Measurements from ENCODE around the gene EFNA1.

Gene EFNA1, protein sequence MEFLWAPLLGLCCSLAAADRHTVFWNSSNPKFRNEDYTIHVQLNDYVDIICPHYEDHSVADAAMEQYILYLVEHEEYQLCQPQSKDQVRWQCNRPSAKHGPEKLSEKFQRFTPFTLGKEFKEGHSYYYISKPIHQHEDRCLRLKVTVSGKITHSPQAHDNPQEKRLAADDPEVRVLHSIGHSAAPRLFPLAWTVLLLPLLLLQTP

DNA sequence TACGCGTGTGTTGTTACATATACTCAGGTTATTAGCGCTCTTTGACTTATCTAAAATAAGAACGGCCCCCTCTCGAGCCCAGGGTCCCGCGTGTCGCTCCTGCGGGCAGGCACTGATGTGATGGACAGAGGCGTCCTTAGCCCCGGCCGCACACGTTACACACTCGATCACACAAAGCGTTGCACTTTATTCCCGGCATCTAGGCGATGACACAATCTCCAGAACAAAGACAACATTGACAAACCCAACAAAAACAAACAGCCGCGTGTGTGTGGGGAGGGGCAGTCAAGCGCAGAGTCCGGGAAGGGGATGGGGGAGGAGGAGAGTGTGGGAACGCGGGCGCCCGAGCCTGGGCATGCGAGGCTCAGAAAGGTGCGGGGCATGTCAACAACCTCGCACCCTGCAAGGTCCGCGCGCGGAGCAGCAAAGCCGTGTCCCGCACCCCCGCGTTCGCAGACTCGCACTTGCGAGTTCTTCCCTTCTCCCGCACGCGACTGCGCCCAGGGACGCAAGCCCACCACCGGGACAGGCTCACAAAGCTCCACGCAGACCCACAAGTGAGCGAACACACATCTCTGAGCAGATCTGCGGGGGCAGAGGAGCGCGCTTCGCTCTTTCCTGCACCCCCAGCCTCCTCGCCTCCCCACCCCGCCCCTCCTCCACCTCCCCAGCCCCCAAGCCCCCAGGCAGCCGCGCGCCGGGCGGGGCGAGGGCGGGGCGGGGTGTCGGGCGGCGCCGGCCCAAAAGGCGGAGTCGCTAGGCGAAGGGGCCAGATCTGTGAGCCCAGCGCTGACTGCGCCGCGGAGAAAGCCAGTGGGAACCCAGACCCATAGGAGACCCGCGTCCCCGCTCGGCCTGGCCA is at the start of gene EFNA1:
EFNA1 (plus strand) TSS at position 772 of the 862 bp plus-strand sequence. CDS start 102 bp downstream, outside the sequence.
- DNase-seq, result peak; percentile 68

DNA sequence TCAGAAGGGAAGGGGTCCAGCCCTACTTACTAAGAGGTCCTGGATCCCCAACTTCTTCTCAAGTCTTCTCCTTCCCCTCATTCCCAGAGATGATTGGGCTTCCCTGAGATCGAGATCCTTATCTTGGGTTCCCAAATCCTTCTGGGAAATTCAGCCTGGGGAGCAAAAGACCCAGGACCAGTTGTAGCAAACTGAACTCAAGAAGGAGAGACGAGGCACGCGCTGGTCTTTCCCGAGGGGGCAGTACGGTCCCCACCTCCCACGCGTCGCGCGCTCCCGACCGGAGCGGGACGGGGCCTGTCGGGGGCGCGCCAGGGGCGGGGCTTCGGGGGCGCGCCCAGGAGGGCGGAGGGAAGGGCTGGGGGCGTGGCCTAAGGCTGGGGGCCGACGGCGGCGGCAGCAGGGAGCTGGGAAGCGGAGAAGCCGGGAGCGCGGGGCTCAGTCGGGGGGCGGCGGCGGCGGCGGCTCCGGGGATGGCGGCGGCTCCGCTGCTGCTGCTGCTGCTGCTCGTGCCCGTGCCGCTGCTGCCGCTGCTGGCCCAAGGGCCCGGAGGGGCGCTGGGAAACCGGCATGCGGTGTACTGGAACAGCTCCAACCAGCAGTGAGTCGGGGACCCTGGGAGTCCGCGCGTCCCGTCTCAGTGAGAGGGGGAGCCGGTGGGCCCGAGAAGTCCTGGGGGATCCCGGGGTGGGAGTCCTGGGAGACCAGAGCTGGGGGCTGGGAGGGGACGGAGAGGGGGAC is 49.0 kb upstream of the EFNA1 start, which contains the start of gene EFNA3:
EFNA3 (plus strand) TSS at position 369 of the 741 bp plus-strand sequence; CDS start at position 474, 105 bp downstream.
- DNase-seq, result peak; percentile 81

DNA sequence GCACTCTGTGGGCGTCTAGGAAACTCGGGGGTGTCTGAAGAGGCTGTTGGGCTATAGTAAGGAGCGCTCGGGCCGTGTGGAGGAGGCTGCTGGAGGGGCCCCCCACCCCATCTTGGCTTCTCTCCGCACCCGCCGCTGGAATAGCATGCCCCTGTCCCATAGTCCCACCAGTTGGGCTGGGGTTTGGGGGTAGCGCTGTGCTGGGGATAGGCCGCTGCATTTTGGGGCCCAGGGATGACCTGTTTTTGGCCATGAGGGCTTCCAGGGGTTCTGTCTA is 48.5 kb upstream of the EFNA1 start:
- DNase-seq, result no peak

DNA sequence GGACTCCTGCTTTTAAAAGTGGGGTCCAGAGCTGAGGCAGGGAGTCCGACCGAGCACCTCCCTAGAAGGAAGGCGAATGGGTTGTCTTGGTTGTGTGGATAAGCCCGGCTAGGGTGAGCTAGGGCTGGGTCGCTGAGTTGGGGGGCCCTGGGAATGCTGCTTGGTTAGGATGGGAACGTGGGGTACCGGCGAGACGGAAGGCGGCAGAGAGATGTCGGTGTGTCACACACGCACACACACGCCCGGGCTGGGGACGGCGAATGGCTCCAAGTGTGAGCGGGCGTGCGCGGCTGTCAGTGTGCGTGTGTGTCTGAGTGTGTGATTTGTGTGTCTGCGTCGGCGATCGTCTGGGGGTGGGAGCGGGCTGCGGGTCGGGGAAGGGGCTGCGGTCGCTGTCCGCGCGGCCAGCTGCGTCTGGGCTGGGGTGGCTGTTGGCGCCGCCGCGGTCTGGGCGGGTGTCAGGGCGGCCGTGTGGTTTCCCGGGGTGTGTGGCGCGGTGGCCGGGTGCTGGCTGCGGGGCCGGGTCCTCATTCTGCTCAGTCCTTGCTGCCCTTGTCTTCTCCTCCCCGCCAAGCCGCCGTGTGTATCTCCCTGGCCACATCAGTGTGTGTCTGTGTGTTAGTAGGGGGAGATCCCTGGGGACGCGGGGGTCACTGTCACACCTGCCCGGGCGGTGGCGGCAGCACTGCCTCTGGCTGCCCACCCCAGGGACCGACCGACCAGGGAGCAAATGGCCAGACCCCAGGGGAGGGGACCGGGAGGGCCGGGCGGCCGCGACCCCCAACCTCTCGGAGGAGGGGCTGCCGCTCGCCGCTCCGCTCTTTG is 48.0 kb upstream of the EFNA1 start:
- DNase-seq, result no peak

DNA sequence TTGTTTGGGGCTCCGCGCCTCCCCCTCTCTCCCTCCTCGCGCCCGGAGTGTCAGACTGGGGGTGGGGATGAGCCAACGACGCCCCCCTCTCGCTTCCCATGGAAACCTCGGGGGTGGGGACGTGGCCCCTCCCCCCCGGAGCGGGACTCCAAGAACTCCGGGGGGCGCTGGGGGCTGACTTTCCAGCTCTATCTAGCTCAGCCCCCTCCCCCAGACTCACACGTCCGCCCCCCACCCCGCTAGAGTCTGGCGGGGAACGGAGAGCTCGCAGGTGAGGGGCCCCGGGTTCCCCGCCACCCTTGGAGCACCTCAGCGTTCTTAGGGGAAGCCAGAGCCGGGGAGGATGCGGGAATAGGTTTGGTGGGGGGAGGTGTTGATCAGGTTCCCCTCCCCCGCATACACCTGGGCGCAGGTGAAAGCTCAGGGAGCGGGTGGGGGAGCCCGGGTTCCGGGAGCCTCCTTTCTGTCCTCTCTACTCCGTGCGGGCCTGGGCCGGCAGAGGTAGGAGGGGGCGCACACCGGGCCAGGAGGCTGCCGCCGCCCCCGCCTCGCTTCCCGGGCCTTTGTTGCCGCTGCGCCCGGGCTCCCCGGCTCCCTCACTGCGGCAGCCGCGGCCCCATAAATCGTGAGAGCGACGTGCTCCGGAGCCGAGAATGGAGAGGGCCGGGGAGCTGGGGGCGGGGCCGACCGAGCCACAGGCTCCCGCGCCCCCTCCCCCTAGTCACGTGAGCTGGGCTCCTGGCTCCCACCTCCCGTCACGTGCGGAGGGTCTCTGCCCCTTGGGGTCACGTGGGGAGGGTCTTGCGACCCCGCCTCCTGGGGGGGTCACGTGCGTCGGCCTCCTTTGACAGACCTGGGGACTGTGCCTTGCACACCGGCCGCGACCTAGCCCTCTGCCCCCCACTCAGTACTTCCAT is 47.1 kb upstream of the EFNA1 start:
- DNase-seq, result peak; percentile 52

DNA sequence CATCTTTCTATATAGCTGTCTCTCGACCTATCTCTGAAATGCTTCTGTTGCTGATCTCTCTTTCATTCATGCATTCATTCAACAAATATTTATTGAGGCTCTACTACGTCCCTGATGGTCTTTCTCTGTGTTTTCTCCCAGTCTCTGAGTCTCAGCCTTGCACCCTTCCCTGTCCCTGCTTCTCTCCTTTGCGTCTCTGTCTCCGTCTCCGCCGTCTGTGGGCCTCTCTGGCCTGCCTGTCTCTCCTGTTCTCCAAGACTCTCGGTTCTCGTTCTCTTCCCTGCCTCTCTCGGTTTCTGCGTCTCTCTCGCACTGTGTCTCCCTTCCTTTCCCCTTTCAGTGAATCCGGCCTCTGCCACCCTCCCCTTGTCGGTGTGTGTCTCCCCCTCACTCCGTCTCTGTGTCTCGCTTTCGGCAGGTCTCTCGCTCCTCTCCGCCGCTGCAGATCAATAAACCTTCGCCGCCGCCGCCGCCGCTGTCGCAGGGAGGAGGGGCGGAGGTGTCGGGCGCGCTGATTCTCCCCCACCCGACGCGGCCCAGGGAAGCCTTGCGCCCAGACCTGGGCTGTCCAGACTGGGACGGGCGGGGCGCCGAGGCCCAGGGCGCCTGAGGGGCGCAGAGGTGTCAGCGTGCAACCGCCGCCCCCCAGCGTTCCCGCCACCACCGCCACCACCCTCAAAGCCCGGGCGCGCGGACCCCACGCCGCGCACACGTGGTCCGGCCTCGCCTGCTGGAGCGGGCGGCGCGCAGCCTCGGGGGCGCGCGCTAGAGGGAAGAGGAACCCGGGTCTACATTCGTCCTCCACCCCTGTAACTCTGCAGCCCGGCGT is 46.0 kb upstream of the EFNA1 start:
- DNase-seq, result peak; percentile 37

DNA sequence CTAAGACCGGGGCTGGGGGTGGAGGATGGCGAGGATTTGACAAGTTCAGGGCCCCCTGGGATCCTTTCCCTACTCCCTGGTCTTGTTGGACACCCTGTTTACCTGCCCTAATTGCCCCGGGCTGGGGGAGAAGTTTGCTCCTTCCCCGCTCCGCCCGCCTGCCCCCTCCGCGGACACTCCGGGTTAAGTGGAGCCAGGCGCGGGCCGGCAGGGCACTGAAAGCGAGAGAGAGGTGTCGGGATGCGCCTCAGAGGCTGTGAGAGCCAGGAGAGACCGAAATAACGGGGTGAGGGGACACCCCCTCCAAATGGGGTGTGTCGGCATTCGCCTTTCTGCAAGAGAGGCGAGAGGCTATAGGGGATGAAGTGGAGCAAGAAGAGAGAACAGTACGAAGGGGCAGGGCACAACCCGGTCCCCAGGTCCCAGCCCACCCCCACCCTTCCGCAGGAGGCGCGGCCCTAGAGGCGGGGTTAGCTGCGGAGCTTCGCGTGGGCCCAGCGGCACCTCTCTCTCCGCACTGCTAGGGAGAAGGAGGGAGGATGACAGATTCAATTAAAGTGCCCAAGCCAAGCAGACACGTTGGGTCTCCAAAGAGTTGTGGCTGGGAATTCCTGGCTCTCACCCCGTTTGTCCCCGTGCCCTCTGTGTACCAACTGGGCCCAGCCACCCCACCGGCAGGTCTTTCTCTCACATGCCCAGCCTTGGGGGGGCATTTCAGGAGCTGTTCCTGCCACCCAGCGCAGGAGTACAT is 45.2 kb upstream of the EFNA1 start:
- peak; percentile 37 for DNase-seq

DNA sequence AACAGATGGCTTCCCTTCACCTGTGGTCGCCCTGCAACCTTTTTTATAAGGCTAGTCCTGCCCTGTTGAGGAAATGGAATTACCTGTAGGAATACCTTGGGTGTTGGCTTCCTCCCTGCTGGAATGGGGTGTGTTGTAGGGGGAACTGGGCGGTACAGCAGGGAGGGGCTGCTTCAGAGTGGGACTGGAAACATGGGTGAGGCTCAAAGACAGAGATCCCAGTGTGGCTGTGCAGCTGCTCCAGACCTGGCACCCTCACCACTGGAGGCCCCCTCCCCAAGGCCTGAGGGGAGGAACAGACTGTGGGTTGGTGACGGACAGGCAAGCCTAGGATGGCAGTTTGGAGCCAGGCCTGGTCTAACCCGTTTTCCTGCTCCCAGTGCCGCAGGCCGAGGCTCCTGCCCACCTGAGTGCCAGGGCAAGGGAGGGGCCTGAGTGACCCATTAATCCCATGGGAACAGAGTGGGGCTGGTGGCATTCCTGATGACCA is 44.6 kb upstream of the EFNA1 start:
- DNase-seq, result no peak

DNA sequence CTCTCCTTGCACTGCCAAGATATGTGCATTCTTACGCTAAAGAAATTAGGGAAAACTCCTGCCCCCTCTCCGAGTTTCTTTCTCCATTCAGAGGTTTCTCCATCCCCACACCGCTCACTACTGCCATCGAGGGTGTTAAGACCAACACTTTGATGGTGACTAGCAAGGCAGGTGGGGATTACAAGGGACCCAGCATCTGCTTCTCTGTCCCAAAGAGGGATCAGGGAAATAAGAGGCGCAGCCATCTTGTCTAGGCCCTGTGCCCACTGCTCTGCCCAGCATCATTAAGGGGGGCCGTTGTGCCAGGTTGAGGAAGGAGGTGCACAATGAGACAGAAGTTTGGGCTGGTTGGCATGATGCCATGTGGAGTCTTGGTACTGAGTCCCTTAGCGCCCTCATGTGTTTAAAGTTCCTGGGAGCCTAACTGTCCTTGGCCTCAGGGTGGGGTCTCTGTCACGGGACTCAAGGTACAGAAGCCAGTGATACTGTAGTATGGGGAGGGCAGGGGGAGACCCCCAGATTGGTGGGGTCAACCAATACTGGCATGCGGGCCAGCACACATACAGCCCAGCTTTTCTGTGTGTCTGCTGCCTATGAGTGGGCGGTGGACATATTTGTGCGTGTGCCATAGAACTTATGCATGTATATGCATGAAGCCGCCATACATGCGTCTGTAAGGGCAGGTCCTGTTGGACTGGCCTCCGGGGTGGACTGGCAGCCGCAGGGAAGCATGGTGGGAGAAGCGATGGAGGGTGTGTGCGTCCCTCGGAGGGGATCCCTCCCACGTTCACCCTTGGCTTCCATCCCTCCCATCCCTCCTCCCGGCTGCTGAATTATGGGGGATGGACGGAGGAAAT is 43.6 kb upstream of the EFNA1 start:
- no peak for DNase-seq

DNA sequence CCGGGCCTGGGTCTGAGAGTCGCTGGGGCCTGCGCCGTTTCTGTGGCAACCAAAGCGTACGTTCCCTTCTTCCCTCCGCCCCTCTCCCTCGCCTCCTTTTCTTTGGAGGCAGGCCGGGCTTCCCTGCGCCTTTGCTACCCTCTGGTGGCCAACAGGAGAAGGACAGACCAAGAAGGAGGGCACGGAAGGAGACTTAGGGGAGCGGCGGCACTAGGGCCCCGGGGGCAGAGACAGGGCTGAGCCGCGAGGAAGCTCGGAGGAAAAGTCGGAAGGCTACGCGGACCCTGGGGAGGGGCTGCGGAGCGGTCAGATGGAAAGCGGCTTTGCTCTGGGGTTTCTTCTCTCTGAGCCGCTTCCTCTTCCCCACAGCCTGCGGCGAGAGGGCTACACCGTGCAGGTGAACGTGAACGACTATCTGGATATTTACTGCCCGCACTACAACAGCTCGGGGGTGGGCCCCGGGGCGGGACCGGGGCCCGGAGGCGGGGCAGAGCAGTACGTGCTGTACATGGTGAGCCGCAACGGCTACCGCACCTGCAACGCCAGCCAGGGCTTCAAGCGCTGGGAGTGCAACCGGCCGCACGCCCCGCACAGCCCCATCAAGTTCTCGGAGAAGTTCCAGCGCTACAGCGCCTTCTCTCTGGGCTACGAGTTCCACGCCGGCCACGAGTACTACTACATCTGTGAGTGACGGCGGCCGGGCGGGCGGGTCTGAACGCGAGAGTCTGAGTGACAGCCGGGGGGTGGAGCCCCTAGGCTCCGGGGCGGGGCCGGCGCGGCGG is 42.8 kb upstream of the EFNA1 start:
- DNase-seq, result peak; percentile 97

DNA sequence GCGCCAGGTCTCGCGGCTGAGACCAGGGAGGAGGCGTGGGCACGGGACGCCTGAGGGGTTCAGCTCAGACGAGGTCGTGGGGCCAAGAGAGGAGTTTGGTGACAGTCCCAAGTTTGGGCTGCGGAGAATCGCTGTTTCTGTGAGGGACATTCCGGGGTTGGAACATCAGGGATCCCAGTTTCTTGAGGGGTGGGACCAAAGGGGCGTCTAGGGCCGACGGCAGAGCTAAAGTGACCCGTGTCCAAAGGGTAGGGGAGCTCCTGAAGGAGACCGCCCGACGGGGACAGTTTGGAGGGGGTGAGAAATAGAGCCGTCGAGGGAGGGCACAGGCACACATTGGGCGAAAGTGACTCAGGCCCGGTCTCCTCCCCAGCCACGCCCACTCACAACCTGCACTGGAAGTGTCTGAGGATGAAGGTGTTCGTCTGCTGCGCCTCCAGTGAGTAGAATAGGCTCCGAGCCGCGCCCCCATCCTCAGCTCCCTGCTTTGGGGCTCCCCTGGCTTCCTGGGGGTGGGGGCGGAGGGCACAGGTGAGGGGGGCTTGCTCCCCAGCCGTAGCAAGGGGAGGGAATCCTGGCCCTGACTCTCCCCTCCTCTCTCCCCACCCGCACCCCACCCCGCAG is 42.1 kb upstream of the EFNA1 start:
- peak; percentile 59 for DNase-seq

DNA sequence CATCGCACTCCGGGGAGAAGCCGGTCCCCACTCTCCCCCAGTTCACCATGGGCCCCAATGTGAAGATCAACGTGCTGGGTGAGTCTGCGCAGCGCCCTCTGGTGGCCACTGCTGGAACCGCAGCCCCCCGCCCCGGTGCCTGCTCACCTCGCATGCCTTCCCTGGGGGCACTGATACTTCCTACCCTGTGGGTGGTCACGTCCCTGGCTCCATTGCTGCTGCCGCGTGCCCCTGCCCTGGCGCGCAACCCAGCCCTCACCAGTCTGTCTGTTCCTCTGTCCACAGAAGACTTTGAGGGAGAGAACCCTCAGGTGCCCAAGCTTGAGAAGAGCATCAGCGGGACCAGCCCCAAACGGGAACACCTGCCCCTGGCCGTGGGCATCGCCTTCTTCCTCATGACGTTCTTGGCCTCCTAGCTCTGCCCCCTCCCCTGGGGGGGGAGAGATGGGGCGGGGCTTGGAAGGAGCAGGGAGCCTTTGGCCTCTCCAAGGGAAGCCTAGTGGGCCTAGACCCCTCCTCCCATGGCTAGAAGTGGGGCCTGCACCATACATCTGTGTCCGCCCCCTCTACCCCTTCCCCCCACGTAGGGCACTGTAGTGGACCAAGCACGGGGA is 41.4 kb upstream of the EFNA1 start:
- peak; percentile 81 for DNase-seq

DNA sequence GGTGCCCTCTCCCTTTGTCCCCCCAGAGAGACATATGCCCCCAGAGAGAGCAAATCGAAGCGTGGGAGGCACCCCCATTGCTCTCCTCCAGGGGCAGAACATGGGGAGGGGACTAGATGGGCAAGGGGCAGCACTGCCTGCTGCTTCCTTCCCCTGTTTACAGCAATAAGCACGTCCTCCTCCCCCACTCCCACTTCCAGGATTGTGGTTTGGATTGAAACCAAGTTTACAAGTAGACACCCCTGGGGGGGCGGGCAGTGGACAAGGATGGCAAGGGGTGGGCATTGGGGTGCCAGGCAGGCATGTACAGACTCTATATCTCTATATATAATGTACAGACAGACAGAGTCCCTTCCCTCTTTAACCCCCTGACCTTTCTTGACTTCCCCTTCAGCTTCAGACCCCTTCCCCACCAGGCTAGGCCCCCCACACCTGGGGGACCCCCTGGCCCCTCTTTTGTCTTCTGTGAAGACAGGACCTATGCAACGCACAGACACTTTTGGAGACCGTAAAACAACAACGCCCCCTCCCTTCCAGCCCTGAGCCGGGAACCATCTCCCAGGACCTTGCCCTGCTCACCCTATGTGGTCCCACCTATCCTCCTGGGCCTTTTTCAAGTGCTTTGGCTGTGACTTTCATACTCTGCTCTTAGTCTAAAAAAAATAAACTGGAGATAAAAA is 40.7 kb upstream of the EFNA1 start:
- DNase-seq, result no peak

DNA sequence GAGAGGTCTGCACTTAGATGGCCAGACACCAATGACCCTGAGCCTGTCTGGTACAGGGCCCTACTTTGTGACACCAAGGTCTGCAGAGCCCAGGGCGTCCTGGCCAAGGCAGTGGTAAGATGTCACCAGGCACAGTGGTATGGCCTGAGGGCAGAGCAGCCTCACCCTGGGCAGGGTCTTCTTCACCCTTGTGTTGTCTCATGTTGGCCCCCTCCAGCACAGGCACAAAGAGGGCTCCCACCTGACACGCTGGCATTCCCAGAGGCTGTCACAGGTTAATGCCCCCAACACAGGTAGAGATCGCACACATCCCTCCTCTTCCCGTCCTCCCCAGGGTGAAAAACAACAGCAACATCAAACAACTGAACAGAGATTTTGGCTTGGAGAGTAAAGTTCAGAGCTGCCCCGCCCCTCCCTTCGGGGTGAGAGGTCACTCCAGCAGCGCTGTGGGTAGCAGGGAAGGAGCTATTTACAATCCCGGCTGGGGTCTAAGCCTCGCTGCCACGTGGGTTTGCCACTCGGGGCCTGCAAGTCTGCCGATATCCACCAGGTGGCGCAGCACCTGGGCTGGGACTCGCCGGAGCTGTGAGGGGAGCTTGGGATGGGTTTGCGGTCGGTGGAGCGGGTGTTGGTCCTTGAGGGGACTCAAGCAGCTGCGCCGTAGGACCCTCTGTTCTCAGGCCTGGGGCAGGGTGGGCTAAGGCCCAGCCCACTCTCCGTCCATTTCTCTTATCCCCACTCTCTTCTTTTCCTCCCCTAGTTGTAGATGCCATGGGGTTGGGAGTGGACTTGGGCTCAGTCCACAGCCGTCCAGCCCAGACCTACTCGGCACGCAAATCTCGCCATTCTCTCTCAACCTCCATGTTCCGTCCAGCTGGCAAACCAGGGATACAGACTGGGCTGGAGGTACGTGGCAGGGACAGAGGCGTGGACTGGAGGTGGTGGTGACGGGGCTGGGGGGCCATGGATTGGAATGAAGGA is 36.3 kb upstream of the EFNA1 start:
- peak; percentile 84 for DNase-seq

DNA sequence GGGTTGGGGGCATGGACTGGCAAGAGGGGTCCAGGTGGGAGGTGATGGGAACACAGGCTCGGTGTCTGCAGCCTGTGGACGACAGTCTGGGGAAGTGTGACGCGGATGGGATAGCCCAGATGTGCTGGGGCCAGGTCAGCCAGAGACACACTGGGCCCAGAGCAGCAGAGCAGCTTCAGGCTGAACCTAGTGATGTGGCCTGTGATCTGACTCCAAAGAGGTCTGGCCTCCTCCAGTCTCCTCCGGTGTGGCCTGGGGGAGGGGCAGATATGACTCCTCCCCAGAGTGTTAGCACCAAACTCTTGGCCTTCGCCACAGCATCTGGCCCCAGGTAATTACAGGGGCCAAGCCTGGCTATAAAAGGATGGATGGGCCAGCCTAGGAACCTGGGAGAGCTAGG is 35.5 kb upstream of the EFNA1 start:
- no peak for DNase-seq

All from right hindlimb (tissue), 1 donor.